HCT116 (cell line): ENCODE results near the gene MARCKS. TPM values are rescaled to one million over a fixed set of nuclear protein-coding genes. Genes with fewer than 3 reads are reported as not detected.

ENCODE experiments used
- ATAC-seq: fragments of 200-7000 bp; cut with Tn5 transposase; 2 replicates; pipeline ENCODE4 v1.9.1; 2020; ENCODE audit warnings: mild to moderate bottlenecking, moderate library complexity
- BruUV-seq: library from RNA; stranded (reverse); fragments of 400-500 nt; replicated peaks from 2 replicates; lab custom pipeline; 2021; lab: Mats Ljungman, UMichigan
- CTCF ChIA-PET: fragments of 300-600 bp; sonication (Branson Sonifier 250); formaldehyde crosslinking; loops from one replicate; lab custom pipeline; 2021; ENCODE audit warnings: antibody characterized with exemption; lab: Charles Lee
- POLR2A ChIA-PET: fragments of 300-600, 350-600 bp; sonication (Branson Sonifier 250); formaldehyde crosslinking; loops from one replicate; lab custom pipeline; 2021; ENCODE audit warnings: antibody characterized with exemption; lab: Charles Lee
- RAD21 ChIA-PET, 2 experiments: fragments of 300-600 bp; sonication (Branson Sonifier 250); formaldehyde crosslinking; loops; one replicate each; lab custom pipeline; 2023; ENCODE audit warnings: low total read pairs in 2 of 2; ENCODE audit not compliant: uncharacterized antibody in 2 of 2, unreplicated experiment in 2 of 2, low non-redundant PET in 1 of 2; lab: Charles Lee
- DNase-seq: peaks from one replicate; pipeline ENCODE4 v3.0.0-alpha.2; 2010; ENCODE audit warnings: low read depth, low spot score
- H2AFZ ChIP-seq: fragments of 200-600 bp; shearing (Covaris generic), sonication (generic); 2 replicates; pipeline ENCODE4 v1.6.1; 2017; ENCODE audit warnings: low read depth, mixed run types, mixed read lengths, antibody characterized with exemption, low read length; ENCODE audit not compliant: poor library complexity, severe bottlenecking
- H3K27ac ChIP-seq: 2 replicates; pipeline ENCODE4 v1.5.1; 2012; ENCODE audit warnings: low read depth, low read length
- H3K27me3 ChIP-seq: fragments of 200-600 bp; sonication (generic); 2 replicates; pipeline ENCODE4 v1.6.1; 2016; ENCODE audit warnings: mixed run types, low read length, mixed read lengths; ENCODE audit not compliant: insufficient read depth
- H3K36me3 ChIP-seq, 2 experiments: fragments of 200-500 bp in 1 of 2; fragments of 200-600 bp in 1 of 2; sonication (Bioruptor generic) in 1 of 2; sonication (generic) in 1 of 2; 2 replicates each; pipeline versions ENCODE4 v1.5.1 to v1.6.1; 2014 to 2016; ENCODE audit warnings: low read length in 2 of 2, inconsistent platforms in 1 of 2, mixed read lengths in 1 of 2, mixed run types in 1 of 2; ENCODE audit not compliant: insufficient read depth in 2 of 2, control insufficient read depth in 1 of 2
- H3K4me1 ChIP-seq, 2 experiments: fragments of 200-600 bp in 1 of 2; sonication (generic) in 1 of 2; 2 replicates each; pipeline versions ENCODE4 v1.5.1 to v1.6.1; 2012 to 2017; ENCODE audit warnings: low read length in 2 of 2, inconsistent platforms in 1 of 2, mild to moderate bottlenecking in 1 of 2, mixed read lengths in 1 of 2, mixed run types in 1 of 2, moderate library complexity in 1 of 2; ENCODE audit not compliant: insufficient read depth in 2 of 2, control insufficient read depth in 1 of 2
- H3K4me2 ChIP-seq: fragments of 200-600 bp; sonication (generic); 2 replicates; pipeline ENCODE4 v1.6.1; 2017; ENCODE audit warnings: mixed run types, low read length, mixed read lengths
- H3K4me3 ChIP-seq, 2 experiments: fragments of 200-600 bp in 1 of 2; sonication (generic) in 1 of 2; replicated peaks in 1 of 2; 2 replicates each; pipeline ENCODE4 v1.5.1; 2011 to 2016; ENCODE audit warnings: low read length in 2 of 2, control low read depth in 1 of 2, low read depth in 1 of 2, mild to moderate bottlenecking in 1 of 2, mixed read lengths in 1 of 2, mixed run types in 1 of 2
- H3K79me2 ChIP-seq: fragments of 200-600 bp; sonication (generic); 2 replicates; pipeline ENCODE4 v1.6.1; 2017; ENCODE audit warnings: mild to moderate bottlenecking, mixed run types, low read length, moderate library complexity, mixed read lengths; ENCODE audit not compliant: insufficient read depth
- H3K9ac ChIP-seq: fragments of 200-600 bp; sonication (generic); 2 replicates; pipeline ENCODE4 v1.6.1; 2016; ENCODE audit warnings: low read length, mixed read lengths
- H3K9me2 ChIP-seq: fragments of 200-600 bp; sonication (generic), shearing (Covaris generic); 2 replicates; pipeline ENCODE4 v1.6.1; 2017; ENCODE audit warnings: mixed run types, mild to moderate bottlenecking, moderate library complexity; ENCODE audit not compliant: insufficient read depth
- H3K9me3 ChIP-seq, 2 experiments: fragments of 200-500 bp in 1 of 2; fragments of 200-600 bp in 1 of 2; sonication (Bioruptor generic) in 1 of 2; sonication (generic) in 1 of 2; 2 replicates each; pipeline ENCODE4 v1.6.1; 2014 to 2017; ENCODE audit warnings: low read length in 2 of 2, mixed read lengths in 2 of 2, inconsistent platforms in 1 of 2, low read depth in 1 of 2, mild to moderate bottlenecking in 1 of 2, mixed run types in 1 of 2, moderate library complexity in 1 of 2; ENCODE audit not compliant: control insufficient read depth in 1 of 2, insufficient read depth in 1 of 2
- H4K20me1 ChIP-seq: fragments of 200-600 bp; sonication (generic), shearing (Covaris generic); 2 replicates; pipeline ENCODE4 v1.6.1; 2017; ENCODE audit warnings: mixed run types, mild to moderate bottlenecking, moderate library complexity; ENCODE audit not compliant: insufficient read depth
- CBX3 ChIP-seq: IDR thresholded peaks from 2 replicates; pipeline ENCODE4 v1.6.1; 2012; ENCODE audit warnings: low read depth
- EGR1 ChIP-seq: IDR thresholded peaks from 2 replicates; pipeline ENCODE4 v1.6.1; 2012; ENCODE audit warnings: low read depth
- EZH2 ChIP-seq: fragments of 200-600 bp; sonication (generic); IDR thresholded peaks from 2 replicates; pipeline ENCODE4 v1.6.1; 2017; ENCODE audit warnings: antibody characterized with exemption, mixed run types
- EZH2phosphoT487 ChIP-seq: fragments of 200-600 bp; IDR thresholded peaks from 2 replicates; pipeline ENCODE4 v1.6.1; 2018; ENCODE audit warnings: antibody characterized with exemption, borderline replicate concordance
- FOSL1 ChIP-seq: IDR thresholded peaks from 2 replicates; pipeline ENCODE4 v1.6.1; 2012; ENCODE audit warnings: low read depth
- MAX ChIP-seq: IDR thresholded peaks from 2 replicates; pipeline ENCODE4 v1.6.1; 2012
- POLR2A ChIP-seq: IDR thresholded peaks from 2 replicates; pipeline ENCODE4 v1.7.0; 2011; ENCODE audit warnings: borderline replicate concordance; ENCODE audit not compliant: insufficient read depth, insufficient read length; ENCODE audit errors: extremely low read depth
- POLR2AphosphoS5 ChIP-seq: IDR thresholded peaks from 2 replicates; pipeline ENCODE4 v1.6.1; 2011; ENCODE audit warnings: mild to moderate bottlenecking, low read depth, low read length, moderate library complexity
- RAD21 ChIP-seq: IDR thresholded peaks from 2 replicates; pipeline ENCODE4 v1.6.1; 2012; ENCODE audit warnings: low read depth, mild to moderate bottlenecking
- REST ChIP-seq: IDR thresholded peaks from 2 replicates; pipeline ENCODE4 v1.6.1; 2012; ENCODE audit warnings: low read depth
- SIN3A ChIP-seq: IDR thresholded peaks from 2 replicates; pipeline ENCODE4 v1.6.1; 2012; ENCODE audit warnings: low read depth
- SP1 ChIP-seq: IDR thresholded peaks from 2 replicates; pipeline ENCODE4 v1.6.1; 2012; ENCODE audit warnings: low read depth
- TCF7L2 ChIP-seq: IDR thresholded peaks from 2 replicates; pipeline ENCODE4 v1.7.0; 2011; ENCODE audit warnings: borderline replicate concordance, inconsistent platforms; ENCODE audit not compliant: insufficient read depth, insufficient read length; ENCODE audit errors: extremely low read depth
- YY1 ChIP-seq: IDR thresholded peaks from 2 replicates; pipeline ENCODE4 v1.6.1; 2011; ENCODE audit warnings: low read length, low read depth, moderate library complexity, mild to moderate bottlenecking; ENCODE audit not compliant: insufficient replicate concordance; ENCODE audit errors: extremely low read depth
- ZBTB33 ChIP-seq: IDR thresholded peaks from 2 replicates; pipeline ENCODE4 v1.6.1; 2011; ENCODE audit warnings: mild to moderate bottlenecking, low read length, moderate library complexity; ENCODE audit not compliant: insufficient replicate concordance; ENCODE audit errors: extremely low read depth
- ZFX ChIP-seq: fragments of 450-650 bp; IDR thresholded peaks from 2 replicates; pipeline ENCODE4 v1.6.1; 2017
- ZNF274 ChIP-seq: fragments of 200-500 bp; sonication (Bioruptor generic); IDR thresholded peaks from 2 replicates; pipeline ENCODE4 v1.6.1; 2014; ENCODE audit warnings: mild to moderate bottlenecking, low read depth, low read length, inconsistent platforms
- intact Hi-C: fragments of 100-400 bp; cut with micrococcal nuclease; formaldehyde crosslinking; loops from 2 replicates; pipeline ENCODE4 v1.10.0; 2022
- total RNA-seq: library from RNA; stranded (reverse); gene quantifications from one replicate; pipeline ENCODE4 v1.2.1, GENCODE V29; 2021; ENCODE audit not compliant: unreplicated experiment
- TF ChIP-seq, protein P1 (sequence below): IDR thresholded peaks from 2 replicates; pipeline ENCODE4 v1.6.1; 2012
- TF ChIP-seq, protein P2 (sequence below), 3 experiments: fragments of 200-600 bp in 1 of 3; sonication (generic) in 1 of 3; IDR thresholded peaks in 2 of 3; conservative IDR thresholded peaks in 1 of 3; 2 replicates each; pipeline ENCODE4 v1.5.1; 2012 to 2017; ENCODE audit warnings: low read depth in 2 of 3, low read length in 2 of 3, antibody characterized with exemption in 1 of 3, borderline replicate concordance in 1 of 3, control low read depth in 1 of 3, mild to moderate bottlenecking in 1 of 3, mixed read lengths in 1 of 3, mixed run types in 1 of 3, moderate library complexity in 1 of 3; ENCODE audit not compliant: insufficient read depth in 1 of 3

Gene MARCKS
- total RNA-seq, 1 experiment from 2014 or later: 25.7 TPM

- no peaks in the 10 kb centered on the region for H3K27me3 ChIP-seq
- POLR2A ChIA-PET: interaction anchor here (1.1 kb wide), 1 partner anchor 10 kb away, joined by 4 read pairs; no protein-coding TSS in a partner anchor
- no peaks in the 10 kb centered on the region for H3K36me3 ChIP-seq
- no peaks in the 10 kb centered on the region for H4K20me1 ChIP-seq
- H3K9ac ChIP-seq: no peak overlapping the region
- no peak for DNase-seq
- no peaks in the 10 kb centered on the region for H3K4me1 ChIP-seq
- no TSS peak for BruUV-seq
- no peak overlapping the region for H3K27ac ChIP-seq
- no peak overlapping the region for H3K4me3 ChIP-seq
- no peaks in the 10 kb centered on the region for H3K9me3 ChIP-seq
- H3K79me2 ChIP-seq: no peaks in the 10 kb centered on the region
- H3K9me2 ChIP-seq: no peaks in the 10 kb centered on the region
- RAD21 ChIA-PET: interaction anchor here in 1 of 2 experiments (0.5 kb wide), 1 partner anchor 34 kb away, joined by 4 read pairs; no protein-coding TSS in a partner anchor
- CTCF ChIA-PET: no interaction called here
- no peak for ATAC-seq
- H3K4me2 ChIP-seq: no peak overlapping the region
- TF ChIP-seq, protein P1, sequence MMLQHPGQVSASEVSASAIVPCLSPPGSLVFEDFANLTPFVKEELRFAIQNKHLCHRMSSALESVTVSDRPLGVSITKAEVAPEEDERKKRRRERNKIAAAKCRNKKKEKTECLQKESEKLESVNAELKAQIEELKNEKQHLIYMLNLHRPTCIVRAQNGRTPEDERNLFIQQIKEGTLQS: no peak
- no peak for TF ChIP-seq ZNF274
- TF ChIP-seq TCF7L2: no peak
- no peak for TF ChIP-seq SIN3A
- no peak for TF ChIP-seq POLR2A
- TF ChIP-seq MAX: no peak
- no peak for TF ChIP-seq ZBTB33
- TF ChIP-seq REST: no peak
- no peak for TF ChIP-seq FOSL1
- TF ChIP-seq EZH2phosphoT487: no peak
- TF ChIP-seq ZFX: no peak
- no peak for TF ChIP-seq SP1
- no peak for TF ChIP-seq YY1
- TF ChIP-seq EGR1: no peak
- TF ChIP-seq CBX3: no peak
- no peak for TF ChIP-seq RAD21
- TF ChIP-seq EZH2: no peak
- TF ChIP-seq, protein P2, sequence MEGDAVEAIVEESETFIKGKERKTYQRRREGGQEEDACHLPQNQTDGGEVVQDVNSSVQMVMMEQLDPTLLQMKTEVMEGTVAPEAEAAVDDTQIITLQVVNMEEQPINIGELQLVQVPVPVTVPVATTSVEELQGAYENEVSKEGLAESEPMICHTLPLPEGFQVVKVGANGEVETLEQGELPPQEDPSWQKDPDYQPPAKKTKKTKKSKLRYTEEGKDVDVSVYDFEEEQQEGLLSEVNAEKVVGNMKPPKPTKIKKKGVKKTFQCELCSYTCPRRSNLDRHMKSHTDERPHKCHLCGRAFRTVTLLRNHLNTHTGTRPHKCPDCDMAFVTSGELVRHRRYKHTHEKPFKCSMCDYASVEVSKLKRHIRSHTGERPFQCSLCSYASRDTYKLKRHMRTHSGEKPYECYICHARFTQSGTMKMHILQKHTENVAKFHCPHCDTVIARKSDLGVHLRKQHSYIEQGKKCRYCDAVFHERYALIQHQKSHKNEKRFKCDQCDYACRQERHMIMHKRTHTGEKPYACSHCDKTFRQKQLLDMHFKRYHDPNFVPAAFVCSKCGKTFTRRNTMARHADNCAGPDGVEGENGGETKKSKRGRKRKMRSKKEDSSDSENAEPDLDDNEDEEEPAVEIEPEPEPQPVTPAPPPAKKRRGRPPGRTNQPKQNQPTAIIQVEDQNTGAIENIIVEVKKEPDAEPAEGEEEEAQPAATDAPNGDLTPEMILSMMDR (IDR thresholded peaks at IDR 0.05 in 2 of 3, conservative IDR thresholded peaks at IDR 0.05 in 1 of 3; ENCODE audit: borderline replicate concordance in 1 of 3, insufficient read depth in 1 of 3, low read depth in 2 of 3, low read length in 2 of 3): no peak
- no peak for TF ChIP-seq POLR2AphosphoS5
- intact Hi-C loops: no loop called here
- no peak overlapping the region for H2AFZ ChIP-seq
Observed at GRCh38 chr6:113821445-113821844, 35.7 kb upstream of the MARCKS start.
